Mucosa of rectum (tissue), 2 donors: ENCODE results near the gene ADGRL3.

Experiments
- H3K27ac ChIP-seq, 2 donors: one replicate each; pipeline ENCODE4 v1.7.0; 2013; ENCODE audit warnings: inconsistent platforms in 2 of 2, low read depth in 2 of 2, low read length in 2 of 2
- H3K27me3 ChIP-seq, 2 donors: one replicate each; pipeline ENCODE4 v1.7.0; 2013; ENCODE audit warnings: low read length in 2 of 2; ENCODE audit not compliant: control insufficient read depth in 2 of 2, insufficient read depth in 2 of 2
- H3K36me3 ChIP-seq, 2 donors: one replicate each; pipeline ENCODE4 v1.7.0; 2013; ENCODE audit warnings: low read length in 2 of 2; ENCODE audit not compliant: control insufficient read depth in 2 of 2, insufficient read depth in 2 of 2
- H3K4me1 ChIP-seq, 2 donors: one replicate each; pipeline ENCODE4 v1.7.0; 2013; ENCODE audit warnings: low read length in 2 of 2, mild to moderate bottlenecking in 1 of 2; ENCODE audit not compliant: control insufficient read depth in 2 of 2, insufficient read depth in 2 of 2
- H3K4me3 ChIP-seq, 2 donors: one replicate each; pipeline ENCODE4 v1.7.0; 2013; ENCODE audit warnings: low read length in 2 of 2
- H3K9ac ChIP-seq, 2 donors: one replicate each; pipeline ENCODE4 v1.7.0; 2013; ENCODE audit warnings: low read length in 2 of 2, low read depth in 1 of 2, mild to moderate bottlenecking in 1 of 2
- H3K9me3 ChIP-seq, 2 donors: one replicate each; pipeline ENCODE4 v1.7.0; 2013; ENCODE audit warnings: low read length in 2 of 2; ENCODE audit not compliant: control insufficient read depth in 2 of 2
- donor health status: healthy.
- donor health status: Normal muscosa, but diverticular disease.

The ADGRL3 gene

DNA sequence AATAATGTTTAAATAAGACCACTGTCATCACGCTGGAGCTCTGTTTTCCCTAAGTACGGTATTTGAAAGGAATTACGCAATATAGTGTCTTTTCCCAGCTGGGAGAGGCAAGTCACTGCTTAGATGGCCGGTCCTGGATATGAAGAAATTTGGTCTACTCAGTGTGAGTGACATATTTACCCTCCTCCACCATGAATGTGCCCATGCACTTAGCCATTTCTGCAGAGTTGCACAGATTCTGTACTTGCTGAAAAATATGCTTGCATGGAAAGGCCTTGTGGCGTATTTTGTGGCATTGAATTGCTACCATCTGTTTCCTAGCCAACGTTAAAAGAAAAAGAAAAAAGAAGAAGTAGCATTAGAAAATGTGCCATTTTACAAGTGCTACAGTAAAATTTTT lies 73.1 kb downstream of the ADGRL3 start:
- Histone ChIP-seq H3K27me3 (no peaks in the 10 kb centered on the region), H3K36me3 (no peaks in the 10 kb centered on the region), H3K27ac (no peak overlapping the region), H3K9ac (no peak overlapping the region), H3K4me1 (no peaks in the 10 kb centered on the region), H3K9me3 (no peaks in the 10 kb centered on the region), H3K4me3 (no peak overlapping the region)

GRCh38 chr4:61274286-61274685 lies 74.2 kb downstream of the ADGRL3 start:
- Histone ChIP-seq H3K9me3 (no peaks in the 10 kb centered on the region), H3K27ac (no peak overlapping the region), H3K36me3 (no peaks in the 10 kb centered on the region), H3K27me3 (no peaks in the 10 kb centered on the region), H3K9ac (no peak overlapping the region), H3K4me1 (no peaks in the 10 kb centered on the region), H3K4me3 (no peak overlapping the region)

DNA sequence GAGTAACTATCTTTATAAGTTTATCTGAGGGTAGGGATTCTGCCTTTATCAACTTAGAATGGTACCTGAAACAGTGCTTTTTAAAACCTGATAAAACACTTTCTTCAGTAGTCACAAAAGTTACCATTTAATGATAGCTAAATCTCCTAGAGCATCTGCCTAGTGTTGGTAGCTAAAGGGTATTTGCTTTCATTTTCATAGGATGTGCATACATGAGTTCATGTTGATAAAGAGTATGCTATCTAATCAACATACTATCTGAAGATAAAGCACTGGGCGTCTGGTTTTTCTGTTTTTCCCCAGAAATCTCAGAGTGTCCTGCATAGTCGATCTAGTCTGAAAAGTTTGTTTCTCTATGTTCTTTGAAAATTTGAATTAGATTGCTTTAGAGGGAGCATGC lies 75.1 kb downstream of the ADGRL3 start:
- H3K4me1 ChIP-seq, result no peaks in the 10 kb centered on the region
- H3K9ac ChIP-seq, result no peak overlapping the region
- H3K27ac ChIP-seq, result no peak overlapping the region
- H3K9me3 ChIP-seq, result no peaks in the 10 kb centered on the region
- no peak overlapping the region for H3K4me3 ChIP-seq
- no peaks in the 10 kb centered on the region for H3K36me3 ChIP-seq
- H3K27me3 ChIP-seq, result no peaks in the 10 kb centered on the region

DNA sequence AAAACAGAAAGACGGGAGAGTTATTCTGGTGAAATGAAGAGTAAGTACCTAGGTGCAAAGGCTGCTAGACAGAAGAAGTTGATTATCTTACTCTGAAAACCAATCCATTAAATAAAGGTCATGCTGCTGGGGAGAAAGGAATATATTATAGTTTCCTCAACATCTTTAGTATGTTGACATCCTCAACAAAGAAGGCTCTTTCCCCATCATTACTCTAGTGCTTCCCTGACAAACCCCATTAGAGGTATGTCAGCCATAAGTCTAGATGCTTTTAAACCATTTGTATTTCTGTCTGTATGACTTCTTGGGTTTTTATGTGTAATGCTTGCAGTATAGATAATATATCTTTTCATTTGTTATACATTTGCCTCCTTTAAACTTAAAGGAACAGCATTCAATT lies 75.9 kb downstream of the ADGRL3 start:
- Histone ChIP-seq H3K27me3 (no peaks in the 10 kb centered on the region), H3K9ac (no peak overlapping the region), H3K9me3 (no peaks in the 10 kb centered on the region), H3K4me1 (no peaks in the 10 kb centered on the region), H3K36me3 (no peaks in the 10 kb centered on the region), H3K27ac (no peak overlapping the region), H3K4me3 (no peak overlapping the region)

GRCh38 chr4:61277785-61278760 lies 77.9 kb downstream of the ADGRL3 start:
- Histone ChIP-seq H3K4me1 (no peaks in the 10 kb centered on the region), H3K36me3 (no peaks in the 10 kb centered on the region), H3K9me3 (no peaks in the 10 kb centered on the region), H3K9ac (no peak overlapping the region), H3K4me3 (no peak overlapping the region), H3K27me3 (no peaks in the 10 kb centered on the region), H3K27ac (no peak overlapping the region)

DNA sequence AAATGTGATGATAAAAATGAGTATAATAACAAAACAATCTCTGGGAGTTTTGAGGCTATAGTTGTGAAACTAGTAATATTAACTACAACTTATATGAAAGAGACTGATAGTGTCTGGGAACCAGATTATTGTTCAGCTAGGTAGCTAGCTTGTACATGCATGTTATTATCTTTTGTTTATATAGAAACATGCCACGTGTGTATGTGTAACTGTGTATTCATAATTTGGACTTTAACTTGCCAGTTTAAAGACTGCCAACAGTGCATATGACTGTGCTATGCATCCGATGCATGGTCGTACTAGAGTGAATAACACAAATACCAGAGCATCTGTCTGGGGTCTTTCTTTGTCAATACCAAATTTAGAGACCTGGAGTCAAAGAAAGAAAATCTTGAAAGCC lies 92.2 kb downstream of the ADGRL3 start:
- H3K36me3 ChIP-seq, result no peaks in the 10 kb centered on the region
- H3K4me3 ChIP-seq, result no peak overlapping the region
- H3K27ac ChIP-seq, result no peak overlapping the region
- no peak overlapping the region for H3K9ac ChIP-seq
- H3K4me1 ChIP-seq, result no peaks in the 10 kb centered on the region
- no peaks in the 10 kb centered on the region for H3K9me3 ChIP-seq
- H3K27me3 ChIP-seq, result no peaks in the 10 kb centered on the region

GRCh38 chr4:61293707-61294400 lies 93.7 kb downstream of the ADGRL3 start:
- Histone ChIP-seq H3K9ac (no peak overlapping the region), H3K4me3 (no peak overlapping the region)

GRCh38 chr4:61294936-61295335 lies 94.8 kb downstream of the ADGRL3 start:
- Histone ChIP-seq H3K27me3 (no peaks in the 10 kb centered on the region), H3K9ac (no peak overlapping the region), H3K9me3 (no peaks in the 10 kb centered on the region), H3K4me3 (no peak overlapping the region), H3K27ac (no peak overlapping the region), H3K4me1 (no peaks in the 10 kb centered on the region), H3K36me3 (no peaks in the 10 kb centered on the region)

More at GRCh38 chr4:61293707-61294400, 93.7 kb downstream of the ADGRL3 start:
- H3K9me3 ChIP-seq, result no peaks in the 10 kb centered on the region
- H3K27me3 ChIP-seq, result no peaks in the 10 kb centered on the region
- no peaks in the 10 kb centered on the region for H3K4me1 ChIP-seq
- H3K36me3 ChIP-seq, result no peaks in the 10 kb centered on the region
- H3K27ac ChIP-seq, result no peak overlapping the region

DNA sequence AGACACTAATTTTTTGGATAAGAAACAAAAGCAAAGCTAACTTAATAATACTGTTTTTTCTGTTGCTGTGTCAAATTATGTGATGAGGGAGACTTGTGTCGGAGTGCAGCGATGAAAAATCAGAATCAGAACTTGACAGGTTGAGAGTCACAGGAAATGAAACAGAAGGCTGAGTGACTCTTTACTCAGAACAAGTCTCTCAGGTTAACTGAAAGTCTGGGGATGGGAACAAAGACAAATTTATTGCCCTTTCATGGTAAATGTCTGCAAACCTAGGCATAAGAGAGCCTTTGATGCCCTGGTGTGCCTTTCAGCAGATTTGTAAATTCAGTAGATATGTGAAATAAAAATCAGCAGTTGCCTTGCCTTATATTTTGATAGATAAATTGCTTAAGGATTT lies 96.0 kb downstream of the ADGRL3 start:
- H3K36me3 ChIP-seq, result no peaks in the 10 kb centered on the region
- no peaks in the 10 kb centered on the region for H3K4me1 ChIP-seq
- no peak overlapping the region for H3K4me3 ChIP-seq
- H3K27me3 ChIP-seq, result no peaks in the 10 kb centered on the region
- H3K9ac ChIP-seq, result no peak overlapping the region
- H3K27ac ChIP-seq, result no peak overlapping the region
- H3K9me3 ChIP-seq, result no peaks in the 10 kb centered on the region

- H3K36me3 ChIP-seq, result no peaks in the 10 kb centered on the region
- H3K9me3 ChIP-seq, result no peaks in the 10 kb centered on the region
- H3K4me3 ChIP-seq, result no peak overlapping the region
- no peaks in the 10 kb centered on the region for H3K27me3 ChIP-seq
- H3K27ac ChIP-seq, result no peak overlapping the region
- H3K9ac ChIP-seq, result no peak overlapping the region
- H3K4me1 ChIP-seq, result no peaks in the 10 kb centered on the region
Measured at GRCh38 chr4:61298178-61298740, 98.1 kb downstream of the ADGRL3 start.
